ENCODE results near the gene PPP3CA. TPM values are rescaled to one million over a fixed set of nuclear protein-coding genes. Genes with fewer than 3 reads are reported as not detected.

Gene PPP3CA
- total and polyA plus RNA-seq, 2 of the 13 experiments (the other 11 are each of a cell fraction or from before 2014, with no cell fraction given), result 4.8 to 13.2 TPM

GRCh38 chr4:101147283-101147682 is 200.0 kb downstream of the PPP3CA start (continued):
- TF ChIP-seq ZNF687 (CRISPR knock-in tag; IDR thresholded peaks at IDR 0.05), result no peak
- TF ChIP-seq NFYC (CRISPR knock-in tag; IDR thresholded peaks at IDR 0.05), result no peak
- no peak for TF ChIP-seq KLF9 (CRISPR knock-in tag; IDR thresholded peaks at IDR 0.05; ENCODE audit: low read depth)
- TF ChIP-seq ZNF605 (CRISPR knock-in tag; IDR thresholded peaks at IDR 0.05), result no peak
- no peak for TF ChIP-seq ATF1 (CRISPR knock-in tag; IDR thresholded peaks at IDR 0.05)
- TF ChIP-seq ZXDC (CRISPR knock-in tag; IDR thresholded peaks at IDR 0.05), result no peak

GRCh38 chr4:101145021-101145420 is 202.3 kb downstream of the PPP3CA start:
- DNase-seq (ENCODE audit: low spot score) (no peak), FAIRE-seq (no peak), ATAC-seq (no peak)
- BruUV-seq (replicated peaks), result no TSS peak
- in situ Hi-C loops (cut with HindIII; ENCODE audit: extremely low pct_ligation_motif_present, low pct_unique_long_range_greater_than_20kb) (no loop called here), intact Hi-C loops (cut with micrococcal nuclease; ENCODE audit: unreplicated experiment) (no loop called here)
- no peak overlapping the region; a peak in 1 of 6 replicates for H3K4me3 ChIP-seq (replicated peaks in 1 of 3; ENCODE audit: insufficient read depth in 1 of 3, low read depth in 2 of 3, low read length in 3 of 3)
- CTCF ChIA-PET (ENCODE audit: low intra/inter-chr PET ratio, low total read pairs), result no interaction called here
- no peaks in the 10 kb centered on the region for H4K20me1 ChIP-seq (ENCODE audit: insufficient read depth, low read length)
- H2AFZ ChIP-seq (ENCODE audit: low read length), result no peak overlapping the region
- POLR2A ChIA-PET, result no interaction called here
- no peak overlapping the region for H3K4me2 ChIP-seq (ENCODE audit: low read depth, low read length)
- no peaks in the 10 kb centered on the region for H3K79me2 ChIP-seq (ENCODE audit: insufficient read depth, low read length)
- no peaks in the 10 kb centered on the region for H3K9me3 ChIP-seq (ENCODE audit: low read length)
- H3K27ac ChIP-seq (ENCODE audit: extremely low read length, insufficient read depth, low read length), result no peak overlapping the region
- H3K27me3 ChIP-seq (ENCODE audit: control insufficient read depth in 1 of 2, insufficient read depth in 2 of 2, low read length in 2 of 2), result no peaks in the 10 kb centered on the region
- H3K36me3 ChIP-seq (replicated peaks in 1 of 2; ENCODE audit: control insufficient read depth in 1 of 2, insufficient read depth in 2 of 2, low read length in 2 of 2), result no peaks in the 10 kb centered on the region
- H3K9ac ChIP-seq (ENCODE audit: insufficient read depth, low read depth, low read length), result no peak overlapping the region
- H3K4me1 ChIP-seq (ENCODE audit: insufficient read depth, low read length), result no peaks in the 10 kb centered on the region
- TF ChIP-seq CCDC6 (CRISPR knock-in tag; IDR thresholded peaks at IDR 0.05), result no peak
- TF ChIP-seq NFKBIZ (CRISPR knock-in tag; IDR thresholded peaks at IDR 0.05), result no peak
- TF ChIP-seq ZNF761 (CRISPR knock-in tag; conservative IDR thresholded peaks at IDR 0.05), result no peak
- no peak for TF ChIP-seq ZNF282 (IDR thresholded peaks at IDR 0.05; ENCODE audit: partially characterized antibody)
- no peak for TF ChIP-seq PHF8 (CRISPR knock-in tag; IDR thresholded peaks at IDR 0.05)
- no peak for TF ChIP-seq MED1 (CRISPR knock-in tag; IDR thresholded peaks at IDR 0.05)
- TF ChIP-seq MTF1 (CRISPR knock-in tag; IDR thresholded peaks at IDR 0.05), result no peak
- TF ChIP-seq ZNF713 (CRISPR knock-in tag; IDR thresholded peaks at IDR 0.05), result no peak
- TF ChIP-seq HHEX (CRISPR knock-in tag; IDR thresholded peaks at IDR 0.05), result no peak
- TF ChIP-seq ZNF557 (CRISPR knock-in tag; IDR thresholded peaks at IDR 0.05), result no peak
- no peak for TF ChIP-seq MXD3 (CRISPR knock-in tag; IDR thresholded peaks at IDR 0.05)
- no peak for TF ChIP-seq KDM6A (CRISPR knock-in tag; IDR thresholded peaks at IDR 0.05; ENCODE audit: low read depth)
- no peak for TF ChIP-seq ZNF777 (CRISPR knock-in tag; IDR thresholded peaks at IDR 0.05)
- TF ChIP-seq THAP7 (CRISPR knock-in tag; IDR thresholded peaks at IDR 0.05), result no peak
